Measurements from ENCODE around the gene CHMP3.

- TF ChIP-seq POLR2A (IDR thresholded peaks at IDR 0.05; ENCODE audit: low read length): no peak
- no peak for TF ChIP-seq GATA1 (IDR thresholded peaks at IDR 0.05; ENCODE audit: low read depth, low read length)
These were observed 20.4 kb downstream of the CHMP3 start for GRCh38 chr2:86542814-86543213.
